ENCODE results near the gene ELK3.

Gene ELK3

GRCh38 chr12:96189781-96190180 lies 4.4 kb upstream of the ELK3 start:
- DNase-seq (ENCODE audit: low read depth in 2 of 2): no peak

GRCh38 chr12:96190413-96191108 lies 3.6 kb upstream of the ELK3 start:
- no peak for DNase-seq (ENCODE audit: low read depth in 2 of 2)

- DNase-seq (ENCODE audit: low read depth in 2 of 2): no peak
These were observed 1.1 kb upstream of the ELK3 start for GRCh38 chr12:96192926-96193573.

- DNase-seq (ENCODE audit: low read depth in 2 of 2): no peak
These were observed 358 bp downstream of the ELK3 start for GRCh38 chr12:96194576-96194889.

- peak; percentile 36 to 48 for DNase-seq (ENCODE audit: low read depth in 2 of 2)
These were observed 1.0 kb downstream of the ELK3 start for GRCh38 chr12:96194971-96195844.

GRCh38 chr12:96195845-96196451 lies 1.8 kb downstream of the ELK3 start:
- DNase-seq (ENCODE audit: low read depth in 2 of 2): peak; percentile 25 to 36

- no peak for DNase-seq (ENCODE audit: low read depth in 2 of 2)
These were observed 2.6 kb downstream of the ELK3 start for GRCh38 chr12:96196781-96197180.

GRCh38 chr12:96197503-96198272 lies 3.5 kb downstream of the ELK3 start:
- no peak for DNase-seq (ENCODE audit: low read depth in 2 of 2)

- no peak for DNase-seq (ENCODE audit: low read depth in 2 of 2)
These were observed 4.8 kb downstream of the ELK3 start for GRCh38 chr12:96198965-96199364.

- DNase-seq (ENCODE audit: low read depth in 2 of 2): no peak
These were observed 5.3 kb downstream of the ELK3 start for GRCh38 chr12:96199464-96199863.

GRCh38 chr12:96201272-96202227 lies 7.4 kb downstream of the ELK3 start:
- DNase-seq (ENCODE audit: low read depth in 2 of 2): no peak

- DNase-seq (ENCODE audit: low read depth in 2 of 2): no peak
These were observed 10.2 kb downstream of the ELK3 start for GRCh38 chr12:96204381-96204780.

- DNase-seq (ENCODE audit: low read depth in 2 of 2): no peak
These were observed 11.7 kb downstream of the ELK3 start for GRCh38 chr12:96205908-96206307.

- no peak for DNase-seq (ENCODE audit: low read depth in 2 of 2)
These were observed 12.9 kb downstream of the ELK3 start for GRCh38 chr12:96206936-96207662.

GRCh38 chr12:96208346-96208745 lies 14.2 kb downstream of the ELK3 start:
- DNase-seq (ENCODE audit: low read depth in 2 of 2): no peak

- no peak for DNase-seq (ENCODE audit: low read depth in 2 of 2)
These were observed 14.8 kb downstream of the ELK3 start for GRCh38 chr12:96208801-96209549.

GRCh38 chr12:96210376-96211055 lies 16.3 kb downstream of the ELK3 start:
- DNase-seq (ENCODE audit: low read depth in 2 of 2): no peak

GRCh38 chr12:96211988-96212387 lies 17.8 kb downstream of the ELK3 start:
- no peak for DNase-seq (ENCODE audit: low read depth in 2 of 2)
